Stomach smooth muscle (tissue), 2 donors: ENCODE results near the gene THYN1.

Experiments
- H3K27ac ChIP-seq: one replicate; pipeline ENCODE4 v1.7.0; 2013; ENCODE audit warnings: mild to moderate bottlenecking, low read length, inconsistent platforms
- H3K27me3 ChIP-seq, 2 donors: one replicate each; pipeline ENCODE4 v1.7.0; 2013; ENCODE audit warnings: low read length in 2 of 2; ENCODE audit not compliant: insufficient read depth in 2 of 2, control insufficient read depth in 1 of 2
- H3K36me3 ChIP-seq, 2 donors: one replicate each; pipeline ENCODE4 v1.7.0; 2013; ENCODE audit warnings: low read length in 2 of 2; ENCODE audit not compliant: control insufficient read depth in 2 of 2, insufficient read depth in 2 of 2
- H3K4me1 ChIP-seq: one replicate; pipeline ENCODE4 v1.7.0; 2013; ENCODE audit warnings: low read length; ENCODE audit not compliant: control insufficient read depth, insufficient read depth
- H3K4me3 ChIP-seq, 2 donors: one replicate each; pipeline ENCODE4 v1.7.0; 2013; ENCODE audit warnings: low read length in 2 of 2
- H3K9ac ChIP-seq, 2 donors: one replicate each; pipeline ENCODE4 v1.7.0; 2013; ENCODE audit warnings: low read length in 2 of 2, mild to moderate bottlenecking in 1 of 2
- H3K9me3 ChIP-seq, 2 donors: one replicate each; pipeline ENCODE4 v1.7.0; 2013; ENCODE audit warnings: low read length in 2 of 2; ENCODE audit not compliant: control insufficient read depth in 2 of 2
- donor health status: healthy.
- donor health status: Pancreatic carcinoma.

Gene THYN1

DNA sequence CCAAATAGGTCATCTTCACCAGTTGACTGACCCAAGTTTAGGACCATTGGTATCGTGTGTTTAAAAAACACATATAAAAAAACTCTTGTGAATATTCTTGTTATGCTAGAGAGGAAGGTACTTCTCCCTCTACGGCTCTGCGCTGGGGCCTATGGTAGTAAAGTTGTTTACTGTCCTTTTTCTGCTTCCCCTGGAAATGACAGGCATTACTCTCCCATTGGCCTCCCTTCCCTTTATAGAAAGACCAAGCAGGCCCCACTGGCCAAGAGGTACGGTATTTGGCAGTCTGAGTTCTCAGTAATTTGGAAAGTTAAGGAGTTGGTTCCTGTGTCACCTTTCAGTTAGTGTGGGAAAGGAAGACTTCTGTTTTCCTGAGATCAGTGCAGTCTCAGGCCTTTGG is 6.5 kb downstream of the THYN1 start:
- no peak overlapping the region for H3K4me3 ChIP-seq

DNA sequence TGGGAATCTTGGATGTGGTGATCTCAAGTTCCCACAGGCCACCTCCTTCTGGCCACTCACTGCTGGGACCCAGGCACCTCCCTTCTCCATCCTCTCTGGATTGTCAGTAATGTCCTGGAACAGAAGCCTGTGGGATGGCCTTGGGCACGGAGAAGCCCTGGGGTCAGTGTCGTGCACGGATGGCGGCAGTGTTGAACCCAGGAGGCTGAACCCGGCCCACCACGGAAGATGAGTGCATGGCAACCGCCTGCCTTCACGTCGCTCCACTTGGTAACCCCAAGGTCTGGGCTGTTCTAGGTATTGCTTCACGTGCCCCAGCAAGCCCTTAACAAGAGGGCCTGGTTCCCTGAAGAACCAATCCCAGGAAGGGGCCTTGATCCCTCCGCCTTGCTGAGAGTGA is 7.1 kb downstream of the THYN1 start:
- H3K9ac ChIP-seq: no peak overlapping the region
- H3K9me3 ChIP-seq: no peaks in the 10 kb centered on the region
- no peaks in the 10 kb centered on the region for H3K27me3 ChIP-seq
- H3K27ac ChIP-seq: no peak overlapping the region
- H3K36me3 ChIP-seq: peaks cover 78 to 87% of the 10 kb centered on the region in 2 donors
- H3K4me3 ChIP-seq: no peak overlapping the region
- H3K4me1 ChIP-seq: no peaks in the 10 kb centered on the region

More for the DNA sequence above, 6.5 kb downstream of the THYN1 start:
- Histone ChIP-seq H3K4me1 (peaks cover 1% of the 10 kb centered on the region), H3K9me3 (no peaks in the 10 kb centered on the region), H3K27me3 (no peaks in the 10 kb centered on the region), H3K36me3 (peaks cover 76 to 84% of the 10 kb centered on the region in 2 donors), H3K9ac (no peak overlapping the region), H3K27ac (no peak overlapping the region)

DNA sequence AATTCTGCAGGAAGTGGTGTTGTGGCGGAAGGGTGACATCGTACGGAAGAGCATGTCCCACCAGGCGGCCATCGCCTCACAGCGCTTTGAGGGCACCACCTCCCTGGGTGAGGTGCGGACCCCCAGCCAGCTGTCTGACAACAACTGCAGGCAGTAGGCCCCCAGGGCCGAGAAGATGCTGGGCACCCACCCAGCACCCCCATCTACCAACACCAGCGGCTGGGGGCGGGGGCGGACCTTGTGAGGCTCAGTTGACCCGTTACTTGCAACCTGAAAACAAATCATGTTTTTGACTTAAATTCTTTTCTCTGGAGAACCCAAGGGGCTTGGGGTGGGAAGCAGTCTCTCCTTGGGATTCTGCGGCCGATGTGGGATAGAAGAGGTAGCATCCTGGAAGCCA is 7.7 kb downstream of the THYN1 start:
- Histone ChIP-seq H3K9me3 (no peaks in the 10 kb centered on the region), H3K36me3 (peaks cover 74 to 85% of the 10 kb centered on the region in 2 donors), H3K4me1 (no peaks in the 10 kb centered on the region), H3K9ac (no peak overlapping the region), H3K27ac (no peak overlapping the region), H3K4me3 (no peak overlapping the region), H3K27me3 (no peaks in the 10 kb centered on the region)

DNA sequence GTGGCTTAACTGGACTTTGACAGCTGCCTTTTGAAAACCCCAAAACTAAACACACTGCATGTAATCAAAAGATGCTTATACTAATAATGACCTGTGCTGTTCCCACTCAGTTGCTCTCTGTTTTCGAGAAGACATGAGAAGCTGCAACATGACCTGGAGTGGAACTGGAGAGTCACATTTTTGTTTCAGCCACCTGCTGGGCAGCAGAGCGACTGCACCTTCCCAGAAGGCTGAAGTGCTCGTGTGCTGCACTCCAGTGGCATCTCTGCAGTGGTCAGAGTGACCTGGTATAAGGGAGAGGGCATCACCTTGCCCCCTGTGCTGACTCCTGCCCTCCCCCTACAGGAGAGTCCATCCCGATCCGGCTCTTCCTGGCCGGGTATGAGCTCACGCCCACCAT is 8.6 kb downstream of the THYN1 start:
- H3K4me3 ChIP-seq: no peak overlapping the region
- no peaks in the 10 kb centered on the region for H3K9me3 ChIP-seq
- H3K9ac ChIP-seq: no peak overlapping the region
- no peak overlapping the region for H3K27ac ChIP-seq
- H3K36me3 ChIP-seq: peaks cover 74 to 84% of the 10 kb centered on the region in 2 donors
- H3K27me3 ChIP-seq: no peaks in the 10 kb centered on the region
- H3K4me1 ChIP-seq: no peaks in the 10 kb centered on the region

DNA sequence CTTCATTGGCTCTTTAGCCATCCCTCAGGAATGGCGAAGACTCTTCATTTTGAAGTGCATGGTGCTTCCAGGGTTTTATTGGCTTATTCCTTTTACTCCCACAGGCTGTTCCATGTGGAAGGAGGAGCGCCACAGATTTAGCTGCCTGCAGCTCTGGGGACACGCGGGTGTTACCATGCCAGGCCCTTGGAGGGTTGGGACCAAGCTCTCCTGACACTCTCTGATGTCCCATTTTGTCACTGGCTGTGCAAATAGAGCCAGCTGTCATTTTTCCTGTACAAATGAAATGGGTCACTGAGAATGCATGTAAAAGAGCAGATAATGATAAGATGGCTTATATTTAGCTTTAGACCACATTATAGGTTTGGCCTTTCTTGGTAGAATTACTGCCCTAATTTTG is 9.2 kb downstream of the THYN1 start:
- no peaks in the 10 kb centered on the region for H3K9me3 ChIP-seq
- H3K36me3 ChIP-seq: peaks cover 76 to 84% of the 10 kb centered on the region in 2 donors
- H3K27ac ChIP-seq: no peak overlapping the region

DNA sequence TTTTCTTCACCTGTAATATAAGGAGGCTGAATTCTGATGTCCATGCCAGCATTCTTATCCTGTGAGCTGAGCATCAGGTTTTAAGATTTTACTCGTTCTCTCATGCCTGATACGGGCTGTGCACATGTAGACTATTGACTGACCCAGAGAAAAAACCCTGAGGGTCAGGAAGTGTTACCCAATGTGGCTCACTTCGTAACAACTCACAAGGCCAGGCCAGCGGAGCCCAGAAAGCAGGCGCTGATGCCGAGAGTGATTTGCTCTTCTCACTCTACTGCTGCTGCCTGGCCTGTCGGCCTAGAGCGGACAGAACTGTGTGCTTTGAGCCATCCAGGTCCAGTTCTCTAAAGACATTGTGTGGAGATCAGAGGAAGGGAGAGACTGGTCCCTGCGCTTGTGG is 10.8 kb downstream of the THYN1 start:
- Histone ChIP-seq H3K4me1 (no peaks in the 10 kb centered on the region), H3K4me3 (no peak overlapping the region), H3K27me3 (no peaks in the 10 kb centered on the region), H3K9ac (no peak overlapping the region), H3K36me3 (peaks cover 61 to 77% of the 10 kb centered on the region in 2 donors), H3K9me3 (no peaks in the 10 kb centered on the region), H3K27ac (no peak overlapping the region)

More for the DNA sequence above, 9.2 kb downstream of the THYN1 start:
- H3K27me3 ChIP-seq: no peaks in the 10 kb centered on the region
- H3K9ac ChIP-seq: no peak overlapping the region
- no peaks in the 10 kb centered on the region for H3K4me1 ChIP-seq
- no peak overlapping the region for H3K4me3 ChIP-seq

DNA sequence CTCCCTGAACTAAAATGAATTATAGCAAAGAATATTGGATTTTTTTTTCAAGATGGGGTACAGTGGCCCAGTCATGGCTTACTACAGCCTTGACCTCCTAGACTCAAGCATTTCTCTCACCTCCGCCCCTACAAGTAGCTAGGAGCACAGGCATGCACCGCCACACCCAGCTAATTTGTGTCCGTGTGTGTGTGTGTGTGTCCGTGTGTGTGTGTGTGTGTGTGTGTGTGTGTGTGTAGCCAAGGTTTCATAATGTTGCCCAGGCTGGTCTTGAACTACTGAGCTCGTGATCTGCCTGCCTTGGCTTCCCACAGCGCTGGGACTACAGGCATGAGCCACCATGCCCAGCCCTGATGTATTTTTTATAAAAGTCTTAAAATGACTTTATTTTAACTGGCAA is 12.6 kb downstream of the THYN1 start:
- Histone ChIP-seq H3K4me1 (no peaks in the 10 kb centered on the region), H3K4me3 (no peak overlapping the region), H3K9ac (no peak overlapping the region), H3K9me3 (no peaks in the 10 kb centered on the region), H3K27ac (no peak overlapping the region), H3K36me3 (peaks cover 53 to 66% of the 10 kb centered on the region in 2 donors), H3K27me3 (no peaks in the 10 kb centered on the region)

DNA sequence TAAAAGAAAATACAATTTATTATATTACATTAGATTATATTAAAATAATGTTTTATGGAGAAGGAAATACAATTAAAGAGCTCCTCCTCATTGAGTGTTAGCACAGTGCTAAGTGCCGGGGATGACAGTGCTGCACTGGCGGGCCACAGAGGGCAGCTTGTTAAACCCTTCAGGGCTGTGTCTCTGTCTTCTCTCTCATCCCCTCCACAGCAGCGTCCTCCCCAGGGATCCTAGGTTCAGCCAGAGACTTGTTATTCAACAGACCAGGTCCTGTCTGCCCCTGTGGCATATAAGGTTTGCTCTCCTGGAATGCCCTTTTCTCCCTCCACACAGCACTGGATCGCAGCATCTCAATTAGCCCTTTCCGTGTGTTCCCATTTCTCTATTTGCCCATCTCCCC is 14.2 kb downstream of the THYN1 start:
- Histone ChIP-seq H3K27me3 (no peaks in the 10 kb centered on the region), H3K4me1 (no peaks in the 10 kb centered on the region), H3K4me3 (no peak overlapping the region), H3K27ac (no peak overlapping the region), H3K9ac (no peak overlapping the region), H3K36me3 (peaks cover 52 to 55% of the 10 kb centered on the region in 2 donors), H3K9me3 (no peaks in the 10 kb centered on the region)

DNA sequence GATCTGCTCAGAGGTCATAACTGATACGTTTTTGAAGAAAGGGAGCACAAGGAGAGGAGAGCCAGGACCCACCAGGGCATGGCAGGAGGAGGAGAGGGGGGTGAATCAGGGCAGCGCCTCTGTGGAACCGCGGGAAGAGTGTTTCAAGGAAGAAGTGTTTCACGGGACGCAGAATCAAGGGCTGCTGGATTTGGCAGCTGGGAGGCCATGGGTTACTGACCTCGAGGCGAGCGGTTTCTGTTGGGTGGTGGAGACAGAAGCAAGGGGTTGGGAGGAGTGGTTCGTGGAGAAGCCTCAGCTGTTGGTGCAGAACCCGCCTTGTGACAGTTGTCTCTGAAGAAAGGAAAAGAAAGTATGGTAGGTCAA is 15.6 kb downstream of the THYN1 start:
- H3K9me3 ChIP-seq: no peaks in the 10 kb centered on the region
- peaks cover 38 to 41% of the 10 kb centered on the region in 2 donors for H3K36me3 ChIP-seq

DNA sequence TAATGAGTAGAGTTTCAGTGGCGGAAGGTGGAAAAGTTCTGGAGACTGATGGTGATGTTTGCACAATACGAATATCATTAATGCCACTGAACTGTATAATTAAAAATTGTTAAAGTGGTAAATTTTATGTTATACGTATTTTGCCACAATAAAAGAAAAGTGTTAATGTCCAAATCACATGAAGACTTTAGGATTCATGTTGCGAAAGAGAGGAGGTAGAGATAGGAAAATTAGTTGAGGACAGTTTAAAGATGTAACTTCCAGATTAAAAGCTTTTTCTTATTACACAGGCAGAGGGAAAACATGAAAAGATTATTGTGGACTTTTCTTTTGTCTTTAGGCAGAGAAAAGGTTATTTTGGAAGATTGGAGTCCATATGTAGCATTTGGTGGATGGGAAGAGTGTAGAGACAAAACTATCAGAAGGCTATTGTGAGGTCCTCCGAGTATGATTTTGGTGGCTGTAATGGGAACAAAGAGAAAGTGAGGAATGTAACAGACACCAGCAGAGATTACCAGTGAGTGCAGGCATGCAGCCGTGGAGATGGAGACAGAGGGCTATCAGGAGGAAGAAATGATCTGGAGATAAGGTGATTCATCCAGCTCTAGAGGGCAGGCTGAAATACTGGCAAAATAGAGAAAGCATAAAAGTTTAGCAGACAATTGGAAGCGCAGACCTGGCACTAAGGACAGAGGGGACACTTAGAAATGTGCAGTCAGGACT is 16.2 kb downstream of the THYN1 start:
- Histone ChIP-seq H3K27ac (no peak overlapping the region), H3K36me3 (peaks cover 34 to 36% of the 10 kb centered on the region in 2 donors), H3K27me3 (no peaks in the 10 kb centered on the region), H3K9me3 (no peaks in the 10 kb centered on the region), H3K9ac (no peak overlapping the region), H3K4me1 (peaks cover 3% of the 10 kb centered on the region), H3K4me3 (no peak overlapping the region)

More for the DNA sequence above, 15.6 kb downstream of the THYN1 start:
- Histone ChIP-seq H3K27me3 (no peaks in the 10 kb centered on the region), H3K27ac (no peak overlapping the region), H3K4me3 (no peak overlapping the region), H3K4me1 (no peaks in the 10 kb centered on the region), H3K9ac (no peak overlapping the region)

DNA sequence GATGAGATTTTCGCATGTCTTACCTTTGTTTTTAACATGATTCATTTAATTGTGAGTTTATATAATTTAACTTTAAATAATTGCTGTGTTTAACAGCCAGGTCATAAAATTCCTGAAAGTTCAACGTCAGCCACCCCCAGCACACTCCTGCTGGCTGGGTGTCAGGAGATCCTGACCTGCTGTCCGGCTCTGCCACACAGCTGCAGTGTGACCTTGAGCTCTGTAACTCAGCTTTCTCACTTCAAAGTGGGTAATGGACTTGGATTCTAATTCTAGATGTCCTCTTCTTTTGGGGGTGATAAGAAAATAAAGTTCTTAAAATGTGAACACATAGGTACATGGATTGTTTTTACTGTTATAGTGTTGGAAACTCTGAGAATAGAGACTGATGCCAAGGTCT is 17.8 kb downstream of the THYN1 start:
- Histone ChIP-seq H3K27me3 (no peaks in the 10 kb centered on the region), H3K4me3 (no peak overlapping the region), H3K9me3 (no peaks in the 10 kb centered on the region), H3K9ac (no peak overlapping the region), H3K36me3 (peaks cover 30 to 32% of the 10 kb centered on the region in 2 donors), H3K4me1 (peaks cover 12% of the 10 kb centered on the region), H3K27ac (no peak overlapping the region)
